ENCODE measurements around the gene ARHGEF28.

Gene ARHGEF28

DNA sequence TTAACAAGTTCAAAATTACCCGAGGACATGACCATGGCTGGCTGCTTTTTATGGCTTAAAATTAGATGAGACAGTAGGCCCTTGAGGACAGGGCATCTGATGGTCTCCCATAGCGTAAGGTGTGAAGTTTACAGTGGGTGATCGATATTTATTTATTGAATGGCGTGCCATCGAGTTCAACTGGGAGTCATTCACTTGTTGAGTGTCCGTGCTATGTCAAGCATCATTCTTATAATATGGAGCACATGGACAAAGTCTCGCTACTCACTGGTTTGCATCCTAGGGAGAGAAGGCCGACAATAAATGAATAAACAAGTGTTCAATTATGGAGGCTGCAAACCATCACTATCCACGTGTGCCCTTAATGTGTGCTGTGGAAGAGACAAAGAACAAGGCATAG, 277.2 kb downstream of the ARHGEF28 start:
- no peak for DNase-seq (ENCODE audit: low read depth)

DNA sequence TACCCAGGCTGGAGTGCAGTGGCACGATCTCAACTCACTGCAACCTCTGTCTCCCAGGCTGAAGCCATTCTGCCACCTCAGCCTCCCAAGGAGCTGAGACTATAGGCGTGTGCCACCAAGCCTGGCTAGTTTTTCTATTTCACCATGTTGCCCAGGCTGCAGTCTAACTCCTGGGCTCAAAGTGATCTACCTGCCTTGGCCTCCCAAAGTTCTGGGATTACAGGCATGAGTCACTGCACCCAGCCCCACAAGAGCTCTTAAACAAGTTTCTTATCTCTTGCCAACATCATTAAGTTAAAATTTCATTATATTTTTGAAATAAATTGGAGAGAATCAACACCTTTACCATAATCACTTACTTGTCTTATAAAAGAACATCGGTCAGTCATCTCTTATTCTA, 280.3 kb downstream of the ARHGEF28 start:
- DNase-seq (ENCODE audit: low read depth), result no peak

DNA sequence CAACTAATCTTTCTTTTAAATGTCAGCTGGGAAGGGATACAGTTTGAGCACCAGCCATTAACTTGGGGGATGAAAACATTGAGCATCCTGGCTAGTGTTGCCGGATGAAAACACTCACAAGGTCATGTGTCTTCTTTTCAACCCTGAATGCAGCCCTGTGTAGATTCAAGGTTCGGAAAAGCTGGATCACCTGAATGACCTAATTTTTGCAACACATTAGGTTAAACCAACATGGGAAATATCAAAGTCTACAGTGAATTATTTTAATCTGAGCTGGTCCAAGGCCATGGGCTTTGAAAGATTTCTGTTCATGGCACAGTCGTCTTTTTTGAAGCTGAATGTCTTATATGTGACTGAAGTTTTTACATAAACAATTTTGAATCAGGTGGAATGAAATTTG, 281.2 kb downstream of the ARHGEF28 start:
- no peak for DNase-seq (ENCODE audit: low read depth)

DNA sequence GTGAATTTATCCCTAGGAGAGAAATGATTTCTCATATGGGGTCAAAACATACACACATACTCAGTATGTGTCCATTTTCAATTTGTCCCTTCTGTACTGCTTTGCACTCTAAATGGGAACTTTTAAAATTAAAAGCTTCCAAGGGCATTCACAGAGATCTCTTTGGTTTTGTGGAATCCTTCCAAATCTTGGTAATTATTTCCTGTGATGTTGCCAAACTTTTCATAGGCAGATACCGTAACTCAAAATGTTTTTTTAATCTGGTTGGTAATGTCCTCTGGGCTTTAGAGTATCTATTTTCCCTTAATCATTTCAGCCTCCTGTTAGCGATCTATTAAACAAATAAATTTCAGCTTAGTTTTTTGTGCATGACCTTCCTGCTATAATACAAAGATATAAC, 282.4 kb downstream of the ARHGEF28 start:
- no peak for DNase-seq (ENCODE audit: low read depth)

DNA sequence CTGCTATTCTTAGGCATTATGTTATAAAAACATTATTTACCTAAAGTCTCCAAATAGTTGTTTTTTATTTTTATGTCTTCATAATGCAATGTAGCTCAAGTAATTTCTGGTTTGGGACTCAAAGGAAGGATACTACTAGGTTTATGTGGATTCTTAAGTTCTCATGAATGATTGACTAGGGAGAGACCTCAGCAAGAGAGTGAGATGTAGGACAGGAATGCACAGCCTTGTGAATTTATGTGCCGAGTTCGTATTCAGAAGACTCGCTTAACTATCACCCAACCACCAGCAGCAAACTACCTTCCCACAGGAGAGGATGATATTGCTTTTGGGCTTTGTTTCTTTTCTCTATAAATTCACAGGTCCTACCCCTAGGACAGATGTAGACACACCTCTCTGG, 282.9 kb downstream of the ARHGEF28 start:
- DNase-seq (ENCODE audit: low read depth), result no peak

DNA sequence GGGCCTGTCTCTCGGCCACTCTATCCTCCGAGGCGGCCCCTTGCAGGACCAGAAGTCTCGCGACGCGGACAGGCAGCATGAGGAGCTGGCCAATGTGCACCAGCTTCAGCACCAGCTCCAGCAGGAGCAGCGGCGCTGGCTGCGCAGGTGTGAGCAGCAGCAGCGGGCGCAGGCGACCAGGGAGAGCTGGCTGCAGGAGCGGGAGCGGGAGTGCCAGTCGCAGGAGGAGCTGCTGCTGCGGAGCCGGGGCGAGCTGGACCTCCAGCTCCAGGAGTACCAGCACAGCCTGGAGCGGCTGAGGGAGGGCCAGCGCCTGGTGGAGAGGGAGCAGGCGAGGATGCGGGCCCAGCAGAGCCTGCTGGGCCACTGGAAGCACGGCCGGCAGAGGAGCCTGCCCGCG, 283.5 kb downstream of the ARHGEF28 start:
- no peak for DNase-seq (ENCODE audit: low read depth)

DNA sequence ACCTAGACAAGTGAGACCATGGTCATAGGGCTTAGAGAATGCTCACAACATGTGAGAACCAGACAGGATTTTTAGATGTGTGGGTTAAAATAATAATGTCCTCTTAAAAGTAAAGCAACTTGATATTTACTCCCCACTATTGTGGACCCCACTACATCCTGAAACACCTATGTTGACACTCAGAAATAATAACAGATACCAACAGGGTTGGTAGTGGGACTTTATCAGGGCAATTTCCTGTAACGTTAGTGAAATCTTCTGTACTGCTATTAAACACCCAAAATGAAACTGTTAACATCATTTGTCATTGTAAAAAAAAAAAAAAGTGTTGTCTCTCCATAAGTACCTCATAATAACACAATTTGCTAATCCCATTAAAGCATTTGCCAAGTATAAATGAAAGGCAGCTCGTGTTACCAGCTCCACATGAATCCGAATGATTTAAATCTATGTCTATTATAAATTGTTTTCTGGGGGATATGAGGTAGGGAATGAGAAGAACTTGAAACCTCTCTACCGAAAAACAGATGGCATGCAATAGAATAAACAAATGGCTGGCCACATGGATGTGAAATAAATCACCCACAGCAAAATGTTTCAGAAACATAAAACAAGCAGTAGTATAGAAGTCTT, 285.9 kb downstream of the ARHGEF28 start:
- no peak for DNase-seq (ENCODE audit: low read depth)

DNA sequence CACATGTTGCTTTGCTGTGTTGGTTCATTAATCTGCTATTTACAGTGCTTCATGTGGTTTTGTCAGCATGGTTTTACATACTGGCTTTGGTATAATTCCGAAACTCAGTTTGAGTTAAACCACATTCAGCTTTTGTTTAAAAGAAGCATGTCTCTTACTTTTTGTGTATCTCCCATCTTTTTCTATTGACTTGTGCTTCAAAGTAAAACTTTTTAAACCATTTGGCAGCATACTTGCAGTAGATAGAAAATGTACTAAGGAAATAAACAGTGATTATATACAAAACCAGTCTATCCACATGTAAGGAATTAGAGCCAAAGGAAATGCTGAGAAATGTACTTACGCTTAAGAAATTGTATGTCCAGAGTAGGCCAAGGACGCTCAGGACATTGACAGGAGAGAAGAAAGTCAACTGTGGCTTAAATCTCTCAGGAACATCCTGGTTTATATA, 286.9 kb downstream of the ARHGEF28 start:
- DNase-seq (ENCODE audit: low read depth), result no peak

DNA sequence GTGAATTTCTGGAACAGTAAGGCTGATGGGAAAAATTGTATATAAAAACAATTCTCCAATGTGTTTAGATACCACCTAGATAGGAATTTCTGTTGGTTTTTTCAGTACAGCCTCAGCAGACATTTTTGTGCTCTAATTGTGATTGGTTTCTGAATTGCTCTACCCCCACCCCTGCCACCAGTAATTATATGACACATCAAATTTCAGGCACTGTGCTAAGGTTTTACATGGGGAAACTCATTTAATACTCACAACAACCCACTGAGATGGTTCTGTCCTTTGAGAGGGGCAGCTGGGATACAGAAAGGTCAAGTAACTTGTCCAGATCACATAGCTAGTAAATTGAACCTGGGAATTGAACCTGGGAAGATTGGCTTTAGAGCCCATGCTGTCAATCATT, 288.0 kb downstream of the ARHGEF28 start:
- DNase-seq (ENCODE audit: low read depth), result no peak

DNA sequence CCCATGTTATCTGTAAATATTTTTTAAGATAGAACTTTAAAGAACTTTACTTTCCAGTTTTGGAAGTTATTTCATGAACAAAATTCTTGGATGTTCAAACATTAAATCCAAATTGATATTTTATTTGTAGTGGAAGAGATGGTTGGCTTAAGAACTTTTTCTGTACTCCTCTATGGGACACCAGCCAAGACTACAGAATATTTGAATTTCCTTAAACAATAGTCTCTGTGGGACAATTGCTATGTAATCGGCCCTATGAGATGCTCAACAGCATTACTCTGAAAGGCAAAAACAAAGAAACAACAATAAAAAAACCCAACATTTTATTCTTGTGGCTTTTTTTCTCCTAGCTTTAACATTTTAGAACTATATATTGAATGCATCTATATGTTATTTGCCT, 289.3 kb downstream of the ARHGEF28 start:
- no peak for DNase-seq (ENCODE audit: low read depth)

DNA sequence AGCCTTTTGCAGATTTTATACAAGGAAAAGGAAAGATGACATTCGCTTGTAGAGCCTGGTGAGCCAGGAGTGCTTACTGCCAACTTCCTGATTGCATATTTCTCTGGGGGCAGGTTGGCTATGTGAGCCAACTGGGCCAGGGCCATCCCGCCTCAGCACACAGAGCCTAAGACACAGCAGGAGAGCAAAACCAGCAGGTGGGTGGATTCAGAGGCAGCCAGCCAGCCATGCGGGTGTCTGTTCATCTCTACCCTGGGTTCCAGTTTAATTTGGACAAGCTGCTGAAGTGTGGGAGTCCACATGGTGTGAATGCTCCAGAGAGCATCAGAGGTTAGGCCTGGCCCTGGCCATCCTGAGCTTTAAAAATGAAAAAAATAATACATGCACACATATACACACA, 291.4 kb downstream of the ARHGEF28 start:
- no peak for DNase-seq (ENCODE audit: low read depth)

DNA sequence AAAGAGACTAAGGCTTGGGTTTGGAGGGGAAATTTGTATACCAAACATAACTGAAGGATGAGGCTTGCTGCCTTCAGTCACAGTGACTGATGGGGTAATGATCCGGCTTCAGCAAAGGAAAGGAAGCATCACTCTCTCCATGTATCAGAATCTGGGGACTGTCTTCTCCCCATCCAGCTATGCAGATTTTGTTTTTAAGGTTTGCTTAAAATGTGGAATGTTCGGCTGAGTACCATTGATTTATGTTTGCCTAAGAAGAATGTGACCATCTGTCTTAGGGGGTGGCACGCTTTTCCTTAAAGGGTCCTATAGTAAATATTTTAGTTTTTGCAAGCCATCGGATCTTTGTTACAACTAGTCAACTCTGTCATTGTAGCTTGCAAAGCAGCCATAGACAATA, 291.9 kb downstream of the ARHGEF28 start:
- no peak for DNase-seq (ENCODE audit: low read depth)

DNA sequence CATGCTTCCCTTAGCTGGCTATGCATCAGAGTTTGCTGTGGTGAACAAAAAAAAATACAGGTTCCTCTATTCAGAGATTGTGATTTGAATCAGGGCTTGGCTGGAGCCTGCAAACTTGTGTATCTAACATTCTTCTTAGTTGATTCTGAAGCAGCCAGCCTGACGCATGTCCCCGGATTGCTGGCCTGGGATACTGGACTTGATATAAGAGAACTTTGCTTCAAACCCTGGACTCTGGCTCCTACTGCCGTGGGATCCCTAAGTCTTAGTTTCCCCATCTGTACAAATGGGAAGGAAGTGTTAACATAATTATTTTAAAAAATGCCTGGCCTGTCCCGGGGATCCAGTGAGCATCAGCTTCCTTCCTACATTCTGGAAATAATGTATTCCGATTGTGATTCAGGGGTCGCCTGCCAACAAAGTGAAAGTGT, 292.8 kb downstream of the ARHGEF28 start:
- DNase-seq (ENCODE audit: low read depth), result no peak

DNA sequence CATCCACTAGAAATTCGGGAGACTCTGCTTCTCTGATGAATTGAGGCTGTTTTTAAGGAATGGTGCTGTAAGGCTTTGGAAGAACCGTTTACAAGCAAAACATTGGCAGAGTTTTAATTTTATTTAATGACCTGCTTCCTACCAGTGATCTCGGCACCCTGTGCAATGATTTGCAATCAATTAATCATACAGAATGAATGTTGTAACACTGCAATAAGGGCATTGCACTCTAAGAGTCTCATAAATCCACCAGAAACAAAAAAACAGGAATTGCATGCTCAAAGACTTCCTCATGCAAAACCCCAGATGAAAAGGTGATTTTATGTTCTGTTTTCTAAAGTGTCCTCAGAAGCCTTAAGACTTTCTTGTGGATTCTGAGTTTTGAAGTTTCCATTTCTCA, 295.7 kb downstream of the ARHGEF28 start:
- no peak for DNase-seq (ENCODE audit: low read depth)

DNA sequence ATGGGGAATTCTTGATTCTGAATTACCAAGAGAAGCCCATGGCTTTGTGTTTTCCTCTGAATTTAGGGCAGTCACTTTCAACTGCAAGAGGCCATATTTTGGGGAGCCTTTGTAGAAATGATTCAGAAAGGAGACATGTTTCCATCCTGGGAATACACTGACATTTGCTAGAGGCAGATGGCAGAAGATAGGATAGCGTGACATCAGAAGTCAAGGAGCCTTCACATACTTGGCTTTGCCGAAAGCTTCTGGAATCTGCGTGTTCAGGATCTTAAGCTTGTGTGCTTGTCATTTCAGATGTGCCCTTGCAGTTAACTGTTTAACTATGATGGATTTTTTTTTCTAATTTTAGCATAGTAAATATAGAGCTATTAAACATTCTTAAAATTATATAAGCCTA, 296.2 kb downstream of the ARHGEF28 start:
- no peak for DNase-seq (ENCODE audit: low read depth)

DNA sequence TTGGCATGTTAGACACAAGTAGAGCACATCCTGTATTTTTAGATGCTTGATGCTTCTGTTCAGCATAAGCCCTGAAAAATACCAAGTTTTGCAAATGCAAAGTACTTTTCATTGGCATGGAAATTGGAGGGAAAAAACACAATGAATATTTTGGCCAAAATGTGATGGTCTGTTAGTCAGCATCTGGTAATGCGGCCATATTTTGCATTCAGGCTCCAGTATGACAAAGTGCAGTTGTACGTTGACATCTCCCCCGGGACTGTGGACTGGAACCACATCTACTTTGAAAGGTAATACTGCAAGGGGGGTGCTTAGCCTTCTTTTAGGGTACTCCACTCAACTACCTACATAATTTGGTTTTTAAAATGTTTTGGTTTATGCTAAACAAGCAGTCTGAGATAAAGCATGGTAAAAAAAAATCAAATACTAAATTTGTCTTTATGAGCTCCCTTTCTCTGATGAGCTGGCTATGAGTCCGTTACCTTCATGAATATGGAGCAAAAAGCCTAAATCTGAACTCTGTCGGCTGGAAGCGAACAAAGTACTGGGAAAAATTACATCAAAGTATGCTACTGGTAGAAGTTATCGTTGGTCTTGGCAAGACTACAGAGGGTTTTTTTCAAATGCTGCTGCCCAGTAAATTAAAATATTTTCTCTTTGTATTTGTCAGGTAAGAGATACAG, 297.0 kb downstream of the ARHGEF28 start:
- no peak for DNase-seq (ENCODE audit: low read depth)

DNA sequence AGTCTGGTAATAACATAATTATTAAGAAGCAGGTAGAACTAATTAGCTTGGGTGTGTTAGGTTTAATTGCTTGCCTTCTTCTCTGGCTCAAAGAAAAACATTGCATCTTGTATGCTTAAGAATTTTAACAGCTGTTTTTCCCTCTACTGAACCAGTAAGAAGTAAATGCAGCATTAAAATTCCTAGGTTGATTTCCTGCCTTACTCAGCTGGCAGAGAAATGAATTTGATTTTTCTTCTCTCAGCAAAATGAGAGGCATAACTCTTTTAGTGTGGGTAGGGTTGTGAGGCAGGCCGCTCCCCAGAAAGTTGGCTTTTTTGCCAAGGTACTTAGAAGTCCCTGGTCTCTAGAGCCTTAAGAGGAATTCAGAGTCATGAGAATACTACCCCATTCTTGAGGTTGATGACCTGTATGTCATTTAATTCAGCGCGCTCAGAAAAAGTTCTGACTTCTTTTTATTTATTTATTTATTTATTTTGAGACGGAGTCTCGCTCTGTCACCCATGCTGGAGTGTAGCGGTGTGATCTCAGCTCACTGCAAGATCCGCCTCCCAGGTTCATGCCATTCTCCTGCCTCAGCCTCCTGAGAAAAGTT, 302.6 kb downstream of the ARHGEF28 start:
- no peak for DNase-seq (ENCODE audit: low read depth)

DNA sequence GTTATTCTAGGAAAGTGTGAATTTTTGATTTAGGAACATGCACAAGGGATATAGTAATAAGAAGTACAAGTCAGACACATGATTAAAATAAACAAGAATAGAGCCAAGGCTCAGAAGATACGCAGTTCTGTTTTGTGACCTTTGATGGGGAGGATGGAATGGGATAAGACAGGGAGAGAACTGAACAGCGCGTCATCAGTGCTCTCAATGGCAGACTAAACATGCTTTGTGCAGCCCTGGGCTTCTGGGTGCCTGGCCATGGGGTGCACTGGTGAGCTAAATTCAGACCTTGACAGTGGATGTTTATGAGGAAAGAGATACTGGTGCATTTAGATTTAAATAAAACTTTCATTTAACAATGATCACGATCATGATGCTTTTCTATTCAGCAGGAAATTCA, 309.7 kb downstream of the ARHGEF28 start:
- DNase-seq (ENCODE audit: low read depth), result no peak

DNA sequence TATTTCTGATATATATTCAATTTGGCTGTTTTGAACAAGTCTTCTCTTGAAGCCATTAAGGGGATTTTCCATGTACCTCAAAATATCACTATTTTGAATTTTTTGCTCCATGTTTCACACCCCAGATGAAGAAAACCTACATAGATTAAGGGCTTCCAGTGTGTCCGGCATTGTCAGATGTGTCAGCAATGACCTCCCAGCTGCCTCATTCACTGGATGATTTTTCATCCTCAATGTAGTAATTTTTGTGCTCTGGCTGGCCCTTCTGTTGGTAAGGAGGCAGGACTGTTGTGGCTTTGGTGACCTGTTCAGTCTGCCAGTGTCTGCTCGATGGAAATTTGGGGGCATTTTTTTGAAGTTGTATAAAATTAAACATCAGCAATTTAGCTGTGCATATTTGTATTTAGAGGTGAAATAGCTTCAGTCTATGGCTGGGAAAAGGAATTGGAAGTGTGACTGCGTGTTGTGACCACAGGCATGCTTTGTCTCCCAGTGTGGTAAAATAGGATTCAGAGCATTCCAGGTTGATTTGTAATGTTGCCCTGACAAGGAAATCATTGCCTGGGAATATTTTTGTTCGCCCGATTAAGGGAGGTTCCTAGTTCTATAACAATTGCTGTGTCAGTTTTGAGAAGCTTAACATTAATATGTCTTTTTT, 312.4 kb downstream of the ARHGEF28 start:
- DNase-seq (ENCODE audit: low read depth), result no peak

DNA sequence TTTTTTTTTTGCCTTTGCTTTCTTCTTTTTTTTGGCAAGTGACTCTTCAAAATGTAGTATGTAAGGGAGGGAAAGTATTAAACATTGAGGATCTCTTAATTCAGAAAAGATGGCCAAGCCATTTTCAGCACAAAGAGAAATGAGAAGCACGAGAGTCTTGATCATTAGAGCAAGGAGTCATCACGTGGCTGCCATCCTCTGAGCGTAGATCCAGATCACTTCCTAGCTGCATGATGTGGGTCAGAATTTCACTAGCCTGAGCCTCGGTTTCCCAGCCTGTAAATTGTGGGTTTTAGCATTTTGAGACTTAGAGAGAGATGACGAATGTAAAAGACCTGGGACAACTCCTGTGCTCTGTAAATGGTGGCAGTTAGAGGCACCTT, 312.9 kb downstream of the ARHGEF28 start:
- DNase-seq (ENCODE audit: low read depth), result no peak

DNA sequence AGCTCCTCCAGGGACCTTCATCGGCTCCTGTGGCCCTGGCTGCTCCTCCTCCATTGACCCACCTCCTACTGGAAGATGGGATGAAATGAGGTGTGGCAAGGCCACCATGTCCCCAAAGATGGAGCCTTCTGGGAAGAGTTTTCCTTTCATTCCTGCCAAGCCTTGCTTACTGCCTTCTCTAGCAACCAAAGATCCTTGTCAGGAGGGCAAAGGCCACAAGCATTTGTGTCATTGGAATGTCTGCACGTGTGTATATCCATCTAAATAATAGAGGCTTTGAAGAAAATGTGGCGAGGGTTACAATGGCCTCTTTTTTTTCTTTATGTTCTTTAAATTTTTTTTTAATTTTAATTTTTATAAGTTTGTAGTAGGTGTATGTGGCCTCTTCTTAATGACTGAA, 313.6 kb downstream of the ARHGEF28 start:
- no peak for DNase-seq (ENCODE audit: low read depth)

DNA sequence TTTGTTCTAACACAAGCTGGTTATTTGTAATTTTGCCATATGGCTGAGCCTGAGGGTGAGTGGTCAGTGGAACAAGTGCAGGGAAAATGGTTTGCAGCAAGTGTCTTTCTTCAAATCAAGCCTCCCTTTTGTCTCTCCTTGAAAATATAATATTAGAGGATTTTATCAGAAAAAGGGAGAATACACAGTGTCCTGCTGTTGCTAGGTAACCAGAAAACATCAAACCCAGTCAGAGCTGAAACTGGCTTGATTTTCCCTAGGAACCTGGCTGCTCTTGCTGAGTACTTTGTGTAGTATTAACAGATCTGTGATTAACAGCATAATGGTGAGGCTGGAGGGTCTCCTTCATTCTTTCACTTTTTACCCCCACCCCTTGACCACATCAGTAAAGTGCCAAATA, 314.0 kb downstream of the ARHGEF28 start:
- DNase-seq (ENCODE audit: low read depth), result no peak

DNA sequence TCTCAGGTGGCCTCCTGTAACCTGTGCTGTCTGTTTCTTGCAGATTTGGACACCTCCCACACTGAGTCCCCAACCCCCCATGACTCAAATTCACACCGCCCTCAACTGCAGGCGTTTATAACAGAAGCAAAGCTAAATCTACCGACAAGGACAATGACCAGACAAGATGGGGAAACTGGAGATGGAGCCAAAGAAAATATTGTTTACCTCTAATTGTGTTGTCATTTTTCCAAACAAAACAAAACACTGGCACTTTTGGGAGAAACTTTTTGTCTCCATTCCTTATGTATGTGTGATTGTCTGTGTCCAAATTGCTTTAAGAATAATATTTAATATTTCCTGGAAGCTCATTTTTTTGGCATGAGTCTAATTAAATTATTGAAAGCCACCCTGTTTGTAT, 314.8 kb downstream of the ARHGEF28 start:
- no peak for DNase-seq (ENCODE audit: low read depth)

Measured in stimulated activated CD8-positive, alpha-beta memory T cell treated with anti-CD3 and anti-CD28 coated beads, Interleukin-12 subunit alpha, Interleukin-12 subunit beta, amount 100 ng/mL, for 1 hour (primary cell).